CD8-positive, alpha-beta memory T cell (primary cell): Measurements from ENCODE around the gene GASK1A. TPM values are rescaled to one million over a fixed set of nuclear protein-coding genes. Genes with fewer than 3 reads are reported as not detected.

Experiments
- CTCF ChIA-PET: fragments of 350-600 bp; sonication (Branson Sonifier 250); formaldehyde crosslinking; loops from one replicate; lab custom pipeline; 2021; ENCODE audit warnings: antibody characterized with exemption; lab: Charles Lee
- POLR2A ChIA-PET: fragments of 350-600 bp; sonication (Branson Sonifier 250); formaldehyde crosslinking; loops from one replicate; lab custom pipeline; 2021; ENCODE audit warnings: antibody characterized with exemption; lab: Charles Lee
- DNase-seq, 5 donors: peaks; one replicate each; pipeline versions ENCODE4 v3.0.0 to v3.0.0-alpha.2; 2020 to 2022; ENCODE audit warnings: mixed read lengths in 1 of 5
- H3K27ac ChIP-seq: one replicate; pipeline ENCODE4 v1.7.0; 2013; ENCODE audit warnings: low read depth, mild to moderate bottlenecking, low read length, moderate library complexity
- H3K27me3 ChIP-seq: 2 replicates; pipeline ENCODE4 v1.7.0; 2013; ENCODE audit warnings: low read length, mild to moderate bottlenecking; ENCODE audit not compliant: insufficient read depth, poor library complexity, severe bottlenecking
- H3K36me3 ChIP-seq: 2 replicates; pipeline ENCODE4 v1.7.0; 2013; ENCODE audit warnings: mild to moderate bottlenecking, low read length, moderate library complexity; ENCODE audit not compliant: insufficient read depth
- H3K4me1 ChIP-seq: 2 replicates; pipeline ENCODE4 v1.7.0; 2013; ENCODE audit warnings: mild to moderate bottlenecking, low read length, moderate library complexity; ENCODE audit not compliant: insufficient read depth
- H3K4me3 ChIP-seq: 2 replicates; pipeline ENCODE4 v1.7.0; 2013; ENCODE audit warnings: mild to moderate bottlenecking, low read length
- H3K9me3 ChIP-seq: 2 replicates; pipeline ENCODE4 v1.7.0; 2013; ENCODE audit warnings: mild to moderate bottlenecking, low read length
- H3K27ac Mint-ChIP-seq, 8 donors: one replicate each; pipeline ENCODE4 v1.8.0; 2020 to 2021; ENCODE audit warnings: mixed read lengths in 8 of 8, mild to moderate bottlenecking in 6 of 8, inconsistent platforms in 3 of 8, moderate library complexity in 3 of 8
- H3K27me3 Mint-ChIP-seq, 2 donors: one replicate each; pipeline ENCODE4 v1.8.0; 2020 to 2021; ENCODE audit warnings: mixed read lengths in 2 of 2, mild to moderate bottlenecking in 1 of 2, moderate library complexity in 1 of 2
- H3K36me3 Mint-ChIP-seq, 3 donors: one replicate each; pipeline ENCODE4 v1.8.0; 2020 to 2021; ENCODE audit warnings: mixed read lengths in 3 of 3, inconsistent platforms in 1 of 3, mild to moderate bottlenecking in 1 of 3
- H3K4me1 Mint-ChIP-seq, 3 donors: one replicate each; pipeline ENCODE4 v1.8.0; 2020 to 2021; ENCODE audit warnings: mixed read lengths in 3 of 3, inconsistent platforms in 1 of 3, mild to moderate bottlenecking in 1 of 3
- H3K4me3 Mint-ChIP-seq, 7 donors: one replicate each; pipeline ENCODE4 v1.8.0; 2020 to 2021; ENCODE audit warnings: mixed read lengths in 7 of 7, mild to moderate bottlenecking in 6 of 7, moderate library complexity in 4 of 7, inconsistent platforms in 2 of 7
- H3K9me3 Mint-ChIP-seq, 5 donors: one replicate each; pipeline ENCODE4 v1.8.0; 2020 to 2022; ENCODE audit warnings: mixed read lengths in 5 of 5, mild to moderate bottlenecking in 3 of 5, moderate library complexity in 2 of 5, inconsistent platforms in 1 of 5
- polyA plus RNA-seq: library from polyadenylated mRNA; unstranded; fragments of 300-500 nt; fragmentation: Illumina TruSeq; gene quantifications from one replicate; pipeline ENCODE4 v1.2.3, GENCODE V29; 2021
- total RNA-seq, 2 experiments: library from RNA; stranded (reverse); gene quantifications; one replicate each; pipeline ENCODE4 v1.2.3, GENCODE V29; 2021

GASK1A gene
- total and polyA plus RNA-seq, 3 experiments from 2014 or later = not detected

- Histone ChIP-seq H3K4me3 (no peak overlapping the region), H3K36me3 (no peaks in the 10 kb centered on the region), H3K27me3 (no peaks in the 10 kb centered on the region), H3K27ac (no peak overlapping the region), H3K9me3 (no peaks in the 10 kb centered on the region), H3K4me1 (peaks cover 16% of the 10 kb centered on the region)
- ChIA-PET CTCF (no interaction called here), POLR2A (no interaction called here)
- Mint-ChIP-seq H3K4me1 (peaks cover 27 to 36% (median 33%) of the 10 kb centered on the region in 3 donors), H3K9me3 (peaks cover 0 to 2% (median 0%) of the 10 kb centered on the region in 5 donors), H3K27ac (no peak overlapping the region), H3K4me3 (no peak overlapping the region), H3K27me3 (no peaks in the 10 kb centered on the region), H3K36me3 (no peaks in the 10 kb centered on the region)
- no peak for DNase-seq
Observed at GRCh38 chr3:43034911-43035310, 55.8 kb downstream of the GASK1A start.

GRCh38 chr3:43035801-43036365, 56.8 kb downstream of the GASK1A start:
- Histone ChIP-seq H3K27ac (no peak overlapping the region), H3K4me1 (peaks cover 16% of the 10 kb centered on the region), H3K36me3 (no peaks in the 10 kb centered on the region), H3K9me3 (no peaks in the 10 kb centered on the region), H3K27me3 (no peaks in the 10 kb centered on the region), H3K4me3 (no peak overlapping the region)
- peaks cover 0 to 2% (median 0%) of the 10 kb centered on the region in 5 donors for H3K9me3 Mint-ChIP-seq
- no peak overlapping the region for H3K4me3 Mint-ChIP-seq
- ChIA-PET POLR2A (no interaction called here), CTCF (no interaction called here)
- no peak for DNase-seq
- no peaks in the 10 kb centered on the region for H3K27me3 Mint-ChIP-seq
- peaks cover 27 to 36% (median 33%) of the 10 kb centered on the region in 3 donors for H3K4me1 Mint-ChIP-seq
- no peaks in the 10 kb centered on the region for H3K36me3 Mint-ChIP-seq
- H3K27ac Mint-ChIP-seq = peak overlapping the region in 1 of 8 donors; percentile 10

GRCh38 chr3:43036621-43037423, 57.7 kb downstream of the GASK1A start:
- peaks cover 27 to 36% (median 33%) of the 10 kb centered on the region in 3 donors for H3K4me1 Mint-ChIP-seq
- peaks cover 16% of the 10 kb centered on the region for H3K4me1 ChIP-seq
- H3K27me3 ChIP-seq = no peaks in the 10 kb centered on the region
- no peaks in the 10 kb centered on the region for H3K9me3 ChIP-seq
- no peaks in the 10 kb centered on the region for H3K9me3 Mint-ChIP-seq
- peak overlapping the region; percentile 10 to 67 (median 50) for H3K27ac Mint-ChIP-seq
- peak in 1 of 5 donors; percentile 23 for DNase-seq
- ChIA-PET POLR2A (no interaction called here), CTCF (no interaction called here)
- no peak overlapping the region for H3K27ac ChIP-seq
- H3K36me3 ChIP-seq = no peaks in the 10 kb centered on the region
- H3K4me3 ChIP-seq = no peak overlapping the region
- H3K36me3 Mint-ChIP-seq = no peaks in the 10 kb centered on the region
- no peaks in the 10 kb centered on the region for H3K27me3 Mint-ChIP-seq
- H3K4me3 Mint-ChIP-seq = peak overlapping the region in 6 of 7 donors; percentile 10 to 61 (median 34)

GRCh38 chr3:43038010-43038409, 58.9 kb downstream of the GASK1A start:
- no peak overlapping the region for H3K4me3 ChIP-seq
- POLR2A ChIA-PET = no interaction called here
- no peaks in the 10 kb centered on the region for H3K27me3 Mint-ChIP-seq

GRCh38 chr3:43041517-43041916, 62.4 kb downstream of the GASK1A start:
- DNase-seq = no peak
- peaks cover 7 to 29% (median 17%) of the 10 kb centered on the region in 5 donors for H3K9me3 Mint-ChIP-seq
- H3K27ac Mint-ChIP-seq = no peak overlapping the region
- POLR2A ChIA-PET = no interaction called here
- no peak overlapping the region for H3K4me3 ChIP-seq
- H3K27me3 ChIP-seq = no peaks in the 10 kb centered on the region
- no peak overlapping the region for H3K27ac ChIP-seq
- H3K36me3 Mint-ChIP-seq = peaks cover 0 to 23% (median 4%) of the 10 kb centered on the region in 3 donors
- peaks cover 14% of the 10 kb centered on the region for H3K4me1 ChIP-seq
- CTCF ChIA-PET = no interaction called here
- H3K27me3 Mint-ChIP-seq = peaks cover 0 to 5% of the 10 kb centered on the region in 2 donors
- H3K4me1 Mint-ChIP-seq = peaks cover 21 to 31% (median 28%) of the 10 kb centered on the region in 3 donors
- H3K9me3 ChIP-seq = no peaks in the 10 kb centered on the region
- H3K4me3 Mint-ChIP-seq = no peak overlapping the region
- no peaks in the 10 kb centered on the region for H3K36me3 ChIP-seq

More at GRCh38 chr3:43038010-43038409, 58.9 kb downstream of the GASK1A start:
- Mint-ChIP-seq H3K9me3 (no peaks in the 10 kb centered on the region), H3K27ac (peak overlapping the region in 2 of 8 donors; percentile 7 to 15), H3K4me1 (peaks cover 27 to 36% (median 33%) of the 10 kb centered on the region in 3 donors), H3K4me3 (peak overlapping the region; percentile 12 to 52 (median 34)), H3K36me3 (no peaks in the 10 kb centered on the region)
- H3K27me3 ChIP-seq = no peaks in the 10 kb centered on the region
- H3K4me1 ChIP-seq = peaks cover 16% of the 10 kb centered on the region
- no peak for DNase-seq
- CTCF ChIA-PET = no interaction called here
- H3K27ac ChIP-seq = no peak overlapping the region
- H3K36me3 ChIP-seq = no peaks in the 10 kb centered on the region
- no peaks in the 10 kb centered on the region for H3K9me3 ChIP-seq

GRCh38 chr3:43043071-43043766, 64.1 kb downstream of the GASK1A start:
- CTCF ChIA-PET = no interaction called here
- H3K4me3 Mint-ChIP-seq = no peak overlapping the region
- H3K9me3 ChIP-seq = no peaks in the 10 kb centered on the region
- no peaks in the 10 kb centered on the region for H3K36me3 ChIP-seq
- no peak overlapping the region for H3K27ac Mint-ChIP-seq
- H3K36me3 Mint-ChIP-seq = peaks cover 0 to 33% (median 4%) of the 10 kb centered on the region in 3 donors
- no peak for DNase-seq
- H3K4me1 ChIP-seq = peaks cover 2% of the 10 kb centered on the region
- POLR2A ChIA-PET = interaction anchor here (0.6 kb wide), 1 partner anchor 650 kb away, joined by 3 read pairs; no protein-coding TSS in a partner anchor
- H3K27me3 ChIP-seq = no peaks in the 10 kb centered on the region
- peaks cover 0 to 5% of the 10 kb centered on the region in 2 donors for H3K27me3 Mint-ChIP-seq
- no peak overlapping the region for H3K27ac ChIP-seq
- no peak overlapping the region for H3K4me3 ChIP-seq
- peaks cover 7 to 43% (median 27%) of the 10 kb centered on the region in 5 donors for H3K9me3 Mint-ChIP-seq
- peaks cover 7 to 15% (median 13%) of the 10 kb centered on the region in 3 donors for H3K4me1 Mint-ChIP-seq

- peaks cover 2 to 10% (median 7%) of the 10 kb centered on the region in 3 donors for H3K4me1 Mint-ChIP-seq
- POLR2A ChIA-PET = no interaction called here
- CTCF ChIA-PET = no interaction called here
Observed at GRCh38 chr3:43043793-43044192, 64.7 kb downstream of the GASK1A start.

More at GRCh38 chr3:43043793-43044192, 64.7 kb downstream of the GASK1A start:
- Mint-ChIP-seq H3K27me3 (peaks cover 0 to 6% of the 10 kb centered on the region in 2 donors), H3K9me3 (peaks cover 8 to 49% (median 33%) of the 10 kb centered on the region in 5 donors), H3K27ac (no peak overlapping the region), H3K4me3 (no peak overlapping the region), H3K36me3 (peaks cover 0 to 39% (median 4%) of the 10 kb centered on the region in 3 donors)
- Histone ChIP-seq H3K4me1 (no peaks in the 10 kb centered on the region), H3K36me3 (no peaks in the 10 kb centered on the region), H3K4me3 (no peak overlapping the region), H3K27ac (no peak overlapping the region), H3K27me3 (no peaks in the 10 kb centered on the region), H3K9me3 (no peaks in the 10 kb centered on the region)
- no peak for DNase-seq
